HG03432 (cell line): ENCODE results near the gene ZNF547.

Experiments
- ATAC-seq: cut with Tn5 transposase; IDR thresholded peaks from one replicate; pipeline ENCODE4 v1.9.1; 2021; ENCODE audit warnings: mild to moderate bottlenecking, moderate library complexity; ENCODE audit not compliant: unreplicated experiment

Gene ZNF547

DNA sequence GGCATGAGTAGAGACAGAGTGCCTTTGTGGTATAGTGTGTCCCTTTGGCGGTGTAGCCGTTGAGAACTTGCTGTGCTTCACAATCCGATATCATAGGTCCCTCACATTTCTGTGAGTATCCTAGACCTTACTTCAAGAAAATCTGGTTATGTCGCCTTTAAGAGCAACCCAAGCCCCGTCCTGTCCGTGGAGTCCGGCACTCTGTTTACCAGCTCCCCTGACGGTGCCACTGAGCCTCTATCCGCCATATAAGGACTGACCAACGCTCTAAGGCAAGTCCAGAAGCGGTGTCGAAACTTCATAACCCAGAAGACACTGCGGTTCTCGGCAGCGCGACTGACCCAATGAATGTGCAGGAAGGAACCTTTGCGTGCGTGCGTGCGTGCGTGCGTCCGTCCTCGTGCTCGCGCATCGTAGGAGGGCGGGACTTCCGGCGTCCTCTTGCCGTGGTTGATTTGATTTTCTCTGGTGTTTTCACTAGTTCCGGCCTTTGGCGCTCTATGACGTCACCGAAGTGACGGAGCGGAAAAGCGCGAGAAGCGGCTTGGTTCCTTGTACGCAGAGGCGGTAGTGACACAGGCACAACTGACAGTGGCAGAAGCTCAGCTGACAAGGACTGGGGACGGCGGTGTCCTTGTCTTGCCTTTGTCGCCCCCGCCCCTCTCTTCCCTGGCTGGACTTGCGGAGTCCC is at the start of gene ZNF547, which contains the start of gene TRAPPC2B:
TSS of gene ZNF547 (plus strand) at position 555 of the 691 bp plus-strand sequence. CDS start 5,005 bp downstream, outside the sequence.
TSS of gene TRAPPC2B (plus strand) at position 555 of the 691 bp plus-strand sequence. CDS start 1,283 bp downstream, outside the sequence.
- peak; percentile 94 for ATAC-seq

- ATAC-seq = no peak
These were observed 49.2 kb upstream of the ZNF547 start for GRCh38 chr19:57314146-57314545.

GRCh38 chr19:57317503-57317902 is 45.8 kb upstream of the ZNF547 start:
- ATAC-seq = no peak

GRCh38 chr19:57319869-57320179 is 43.5 kb upstream of the ZNF547 start:
- ATAC-seq = no peak

GRCh38 chr19:57320180-57321084 is 42.9 kb upstream of the ZNF547 start, which contains the start of gene ZNF543:
TSS of gene ZNF543 (plus strand) at chr19:57320472. CDS start at chr19:57320854, 382 bp downstream.
- ATAC-seq = peak; percentile 95

DNA sequence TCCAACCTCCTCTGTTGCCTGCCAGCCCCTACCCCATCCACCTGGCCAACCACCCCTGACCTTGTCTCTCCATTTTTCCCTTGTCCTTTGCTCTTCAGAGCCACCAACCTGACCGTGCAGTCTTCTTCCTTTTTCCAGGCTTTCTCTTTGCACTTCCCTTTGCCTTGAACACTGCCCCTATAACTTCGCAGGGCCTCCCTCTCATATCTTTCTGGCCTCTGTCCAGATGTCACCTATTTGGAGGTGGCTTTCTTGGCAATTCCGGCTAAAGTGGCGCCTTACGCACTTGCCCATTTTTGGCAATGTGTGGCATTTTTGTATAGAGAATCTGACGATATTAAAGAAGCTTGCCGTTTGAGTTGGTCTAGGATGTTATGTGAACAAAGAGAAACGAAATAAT is 42.2 kb upstream of the ZNF547 start:
- no peak for ATAC-seq

GRCh38 chr19:57321751-57322150 is 41.6 kb upstream of the ZNF547 start:
- ATAC-seq = no peak

DNA sequence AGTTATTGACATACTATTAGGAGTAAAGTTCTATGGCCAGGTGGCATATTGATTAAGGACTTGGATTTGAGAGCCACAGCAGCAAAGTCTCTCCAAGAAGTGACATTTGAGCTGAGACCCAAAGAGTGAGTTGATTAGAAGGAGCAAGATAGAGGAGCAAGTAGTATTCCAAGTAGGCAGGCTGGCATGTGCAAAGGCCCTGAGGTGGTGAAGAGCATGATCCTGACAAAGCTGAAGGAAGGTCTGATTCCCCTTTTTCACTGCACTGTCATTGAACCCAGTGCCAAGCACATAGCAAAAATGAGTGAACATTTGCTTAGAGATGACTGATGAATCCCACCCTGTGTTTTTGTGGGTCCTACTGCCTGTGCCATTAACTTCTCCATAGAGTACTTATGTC is 38.4 kb upstream of the ZNF547 start:
- ATAC-seq = no peak

DNA sequence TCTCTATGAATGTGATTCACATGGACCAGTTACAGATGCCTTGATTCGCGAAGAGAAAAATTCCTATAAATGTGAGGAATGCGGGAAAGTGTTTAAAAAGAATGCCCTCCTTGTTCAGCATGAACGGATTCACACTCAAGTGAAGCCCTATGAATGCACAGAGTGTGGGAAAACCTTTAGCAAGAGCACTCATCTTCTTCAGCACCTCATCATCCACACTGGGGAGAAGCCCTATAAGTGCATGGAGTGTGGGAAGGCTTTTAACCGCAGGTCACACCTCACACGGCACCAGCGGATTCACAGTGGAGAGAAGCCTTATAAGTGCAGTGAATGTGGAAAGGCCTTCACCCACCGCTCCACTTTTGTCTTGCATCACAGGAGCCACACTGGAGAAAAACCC is 35.4 kb upstream of the ZNF547 start:
- no peak for ATAC-seq

DNA sequence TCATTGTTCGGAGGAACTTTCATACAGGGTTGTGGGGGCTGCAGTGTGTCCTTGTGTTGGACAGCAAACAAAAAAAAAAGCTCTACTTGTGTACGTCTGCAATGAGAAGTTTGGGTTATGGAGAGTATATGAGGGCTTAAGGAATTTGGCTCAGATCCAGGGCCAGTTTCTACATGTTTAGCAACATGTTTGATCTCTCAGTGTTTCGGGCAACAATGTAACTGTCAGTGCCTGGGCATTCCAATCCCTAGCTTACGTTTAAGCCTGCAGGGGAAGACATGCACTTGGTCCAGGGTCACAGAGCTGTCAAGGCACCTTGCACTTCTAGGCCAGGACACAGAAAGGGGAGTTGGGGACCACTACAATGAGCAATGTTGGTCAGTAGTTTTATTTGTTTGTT is 29.2 kb upstream of the ZNF547 start:
- ATAC-seq = no peak

DNA sequence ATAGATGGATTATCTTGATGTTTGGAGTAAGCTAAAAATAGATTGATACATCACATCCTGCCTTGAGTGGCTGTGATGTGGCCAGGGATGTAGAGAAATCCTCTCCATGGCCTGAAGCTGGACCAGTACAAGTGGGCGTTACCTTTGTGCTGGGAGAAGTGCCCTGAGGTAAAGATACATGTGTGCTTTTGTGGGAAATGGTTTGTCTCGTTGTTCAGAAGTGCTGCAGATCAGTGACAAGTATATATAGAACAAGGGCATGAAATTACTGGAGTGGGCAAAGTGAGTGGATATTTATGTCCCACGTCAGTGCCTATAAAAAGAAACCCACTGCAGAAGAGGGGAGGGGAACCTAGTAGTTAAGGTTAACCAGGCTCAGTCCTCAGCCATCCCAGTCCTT is 24.5 kb upstream of the ZNF547 start:
- ATAC-seq = no peak

DNA sequence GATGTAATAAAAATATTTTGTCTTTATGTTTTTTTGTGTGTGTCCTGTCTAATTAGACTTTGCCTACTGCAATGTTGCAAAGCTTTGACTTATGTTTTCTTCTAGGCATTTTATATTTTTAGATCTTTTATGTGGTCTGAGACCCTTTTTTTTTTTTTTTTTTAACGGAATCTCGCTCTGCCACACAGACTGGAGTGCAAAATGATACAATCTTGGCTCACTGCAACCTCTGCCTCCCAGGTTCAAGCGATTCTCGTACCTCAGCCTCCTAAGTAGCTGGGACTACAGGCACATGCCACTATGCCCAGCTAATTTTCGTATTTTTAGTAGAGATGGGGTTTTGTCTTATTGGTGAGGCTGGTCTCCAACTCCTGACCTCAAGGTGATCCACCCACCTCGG is 20.8 kb upstream of the ZNF547 start:
- no peak for ATAC-seq

DNA sequence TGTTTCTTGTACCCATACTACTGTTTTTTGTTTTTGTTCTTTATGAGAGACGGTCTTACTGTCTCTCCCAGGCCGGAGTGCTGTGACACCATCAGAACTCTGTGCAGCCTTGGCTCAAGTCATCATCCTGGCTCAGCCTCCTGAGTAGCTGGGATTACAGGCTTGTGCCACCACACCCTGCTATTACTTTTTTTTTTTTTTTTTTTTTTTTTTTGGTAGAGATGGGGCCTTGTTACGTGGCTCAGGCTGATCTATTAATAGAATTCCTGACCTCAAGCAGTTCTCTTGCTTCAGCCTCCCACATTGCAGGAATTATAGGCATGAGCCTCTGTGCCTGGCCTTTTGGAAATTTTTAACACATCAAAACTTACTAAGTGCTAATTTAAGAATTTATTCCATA is 15.2 kb upstream of the ZNF547 start:
- no peak for ATAC-seq

DNA sequence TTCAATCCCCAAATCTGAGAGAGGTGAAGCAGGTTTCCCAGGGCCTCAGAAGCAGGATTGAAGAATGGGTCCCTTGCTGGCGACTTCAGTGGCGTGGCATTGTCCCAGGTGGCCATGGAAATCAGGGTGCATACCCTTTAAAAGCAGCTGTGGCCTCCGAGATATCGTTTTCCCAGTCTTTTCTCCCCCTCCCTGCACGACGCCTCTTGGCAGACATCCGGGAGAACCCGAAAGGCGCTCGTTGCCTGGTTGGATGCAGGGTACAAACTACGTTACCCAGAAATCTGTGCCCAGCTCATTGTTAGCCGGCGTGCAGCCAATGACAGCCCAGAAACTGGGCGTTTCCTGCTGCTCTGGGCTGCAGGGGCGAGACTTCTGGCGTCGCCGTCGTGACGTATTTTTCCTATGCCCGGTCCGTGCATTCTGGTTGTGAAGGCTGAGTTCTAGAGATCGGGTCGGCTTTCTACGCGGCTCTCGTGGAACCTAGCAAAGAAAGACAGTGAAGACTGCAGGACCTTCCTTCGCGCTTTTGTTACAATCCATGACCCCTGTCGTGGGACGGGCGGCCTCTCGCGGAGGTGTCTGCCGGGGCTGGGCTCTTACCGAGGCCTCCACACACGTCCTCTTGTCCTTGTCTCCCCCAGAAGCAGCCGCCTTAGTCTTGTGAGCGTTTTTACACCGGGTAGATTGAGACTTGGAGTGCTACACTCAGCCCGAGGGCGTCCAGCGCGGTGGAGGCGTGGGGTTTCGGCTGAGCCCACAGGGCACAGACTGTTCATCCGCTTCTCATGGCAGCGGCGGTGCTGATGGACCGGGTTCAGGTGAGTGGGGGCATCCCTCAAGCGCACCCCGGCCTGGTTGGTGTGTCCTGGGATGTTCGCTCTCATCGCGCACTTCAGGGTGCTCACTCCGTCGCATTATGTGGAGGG is 12.2 kb upstream of the ZNF547 start, which contains the start of gene ZNF304:
TSS of gene ZNF304 (plus strand) at position 395 of the 929 bp plus-strand sequence. CDS start at position 789, 394 bp downstream.
- peak; percentile 96 for ATAC-seq

GRCh38 chr19:57351867-57352266 is 11.5 kb upstream of the ZNF547 start:
- peak; percentile 3 for ATAC-seq

DNA sequence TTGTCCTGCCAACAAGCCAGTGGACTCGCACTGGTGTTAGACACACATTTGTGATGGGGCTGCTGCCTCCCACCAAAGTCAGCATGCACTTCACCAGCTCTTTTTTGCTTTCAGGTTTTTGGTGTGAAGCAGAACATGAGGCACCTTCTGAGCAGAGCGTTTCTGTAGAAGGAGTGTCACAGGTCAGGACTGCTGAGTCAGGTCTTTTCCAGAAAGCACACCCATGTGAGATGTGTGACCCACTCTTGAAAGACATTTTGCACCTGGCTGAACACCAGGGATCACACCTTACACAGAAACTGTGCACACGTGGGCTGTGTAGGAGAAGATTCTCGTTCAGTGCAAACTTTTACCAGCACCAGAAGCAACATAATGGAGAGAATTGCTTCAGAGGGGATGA is 7.4 kb upstream of the ZNF547 start:
- no peak for ATAC-seq

DNA sequence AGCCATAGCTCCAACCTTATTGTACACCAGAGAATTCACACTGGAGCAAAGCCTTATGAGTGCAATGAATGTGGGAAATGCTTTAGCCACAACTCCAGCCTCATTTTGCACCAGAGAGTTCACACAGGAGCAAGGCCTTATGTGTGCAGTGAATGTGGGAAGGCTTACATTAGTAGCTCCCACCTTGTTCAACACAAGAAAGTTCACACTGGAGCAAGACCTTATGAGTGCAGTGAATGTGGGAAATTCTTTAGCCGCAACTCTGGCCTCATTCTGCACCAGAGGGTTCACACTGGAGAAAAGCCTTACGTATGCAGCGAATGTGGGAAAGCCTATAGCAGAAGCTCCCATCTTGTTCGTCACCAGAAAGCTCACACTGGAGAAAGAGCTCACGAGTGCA is 5.9 kb upstream of the ZNF547 start:
- no peak for ATAC-seq

- no peak for ATAC-seq
These were observed 4.1 kb upstream of the ZNF547 start for GRCh38 chr19:57359300-57359699.

GRCh38 chr19:57362419-57362818 is 932 bp upstream of the ZNF547 start:
- ATAC-seq = no peak

DNA sequence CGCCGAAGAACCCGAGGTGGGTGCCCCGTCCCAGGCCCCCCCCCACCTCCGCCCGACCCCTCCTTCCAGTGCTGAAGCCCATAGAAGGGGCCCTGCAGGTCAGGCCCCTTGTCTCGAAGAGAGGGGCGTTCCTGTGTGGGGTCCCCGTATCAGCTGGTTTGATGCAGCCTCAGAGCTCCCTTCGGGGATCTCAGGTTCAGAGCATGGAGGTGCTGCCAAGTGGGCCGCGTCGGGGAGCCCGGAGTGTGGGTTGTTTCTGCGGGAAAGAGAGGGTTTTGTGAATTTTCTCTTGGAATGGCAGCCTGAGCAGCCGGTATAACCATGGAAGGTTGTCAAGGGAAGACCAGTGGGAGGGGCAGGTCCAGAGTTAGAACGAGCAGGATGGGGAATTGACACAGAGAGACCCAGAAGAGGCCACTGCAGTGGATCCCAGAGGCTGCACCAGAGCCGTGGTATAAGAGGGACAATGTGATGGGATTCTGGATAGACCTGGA is 384 bp downstream of the ZNF547 start:
- peak; percentile 11 for ATAC-seq

DNA sequence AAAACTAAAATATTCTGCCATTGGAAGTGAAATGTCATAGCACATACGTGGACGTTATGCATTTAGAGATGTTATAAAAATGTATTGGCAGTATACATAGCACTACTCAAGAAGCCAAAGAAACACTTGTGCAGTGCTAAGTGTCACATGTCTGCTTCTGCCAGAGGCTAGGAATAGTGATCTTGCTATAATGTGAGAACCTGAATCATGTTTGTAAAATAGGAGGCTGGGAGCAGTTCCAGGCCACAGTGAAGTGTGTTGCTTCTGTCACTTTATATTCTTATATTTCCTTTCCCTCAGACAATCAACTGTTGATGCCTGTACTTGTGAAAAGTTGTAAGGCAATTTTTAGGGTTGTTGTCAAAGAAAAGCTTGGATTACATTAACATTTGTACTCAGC is 3.4 kb downstream of the ZNF547 start:
- no peak for ATAC-seq
